ENCODE data around the gene ZNF583.

ZNF583 gene

DNA sequence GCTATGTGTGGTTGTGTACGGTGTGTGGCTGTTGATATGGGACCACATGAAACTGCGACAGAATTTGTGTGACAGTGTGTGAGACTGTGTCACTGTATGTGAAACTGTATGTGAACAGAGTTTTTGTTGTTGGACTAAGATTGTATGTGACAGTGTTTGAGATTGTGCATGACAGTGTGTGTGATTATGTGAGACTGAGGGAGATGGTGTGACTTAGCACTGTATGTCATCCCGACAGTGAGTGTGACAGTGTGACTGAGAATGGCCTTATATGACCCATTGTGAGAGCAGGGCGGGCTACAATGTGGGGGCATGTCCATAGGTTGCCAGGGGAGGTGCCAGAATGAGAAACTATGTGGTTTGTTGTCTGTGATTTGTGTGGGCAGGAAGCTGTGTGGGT, 930 bp downstream of the ZNF583 start:
- Histone ChIP-seq H3K9me3 (ENCODE audit: control insufficient read depth, insufficient read depth, low read depth, low read length) (no peaks in the 10 kb centered on the region), H3K4me1 (ENCODE audit: control insufficient read depth, insufficient read depth, low read length) (no peaks in the 10 kb centered on the region), H3K27ac (ENCODE audit: extremely low read depth, low read depth, low read length) (no peak overlapping the region), H3K4me3 (ENCODE audit: low read depth, low read length) (no peak overlapping the region), H3K36me3 (ENCODE audit: control insufficient read depth in 2 of 2, insufficient read depth in 1 of 2, low read length in 2 of 2) (peaks cover 36 to 38% of the 10 kb centered on the region in 2 experiments)
- peak; percentile 60; the same call in 1 of the 2 replicates for TF ChIP-seq EGR2 (tag by site-specific recombination; IDR thresholded peaks at IDR 0.05; ENCODE audit: low read depth)
- TF ChIP-seq, protein P1, sequence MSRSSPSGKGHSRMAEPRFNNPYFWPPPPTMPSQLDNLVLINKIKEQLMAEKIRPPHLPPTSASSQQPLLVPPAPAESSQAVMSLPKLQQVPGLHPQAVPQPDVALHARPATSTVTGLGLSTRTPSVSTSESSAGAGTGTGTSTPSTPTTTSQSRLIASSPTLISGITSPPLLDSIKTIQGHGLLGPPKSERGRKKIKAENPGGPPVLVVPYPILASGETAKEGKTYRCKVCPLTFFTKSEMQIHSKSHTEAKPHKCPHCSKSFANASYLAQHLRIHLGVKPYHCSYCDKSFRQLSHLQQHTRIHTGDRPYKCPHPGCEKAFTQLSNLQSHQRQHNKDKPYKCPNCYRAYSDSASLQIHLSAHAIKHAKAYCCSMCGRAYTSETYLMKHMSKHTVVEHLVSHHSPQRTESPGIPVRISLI (tag by site-specific recombination; IDR thresholded peaks at IDR 0.05) = no peak
- 0 out of 2 replicates have a peak, but pooled peaks have one; percentile 3 for TF ChIP-seq ZNF311 (tag by site-specific recombination; IDR thresholded peaks at IDR 0.05; ENCODE audit: borderline replicate concordance)
- TF ChIP-seq RBAK (tag by site-specific recombination; IDR thresholded peaks at IDR 0.05) = no peak
- 0 out of 2 replicates have a peak, but pooled peaks have one; percentile 70 for TF ChIP-seq HOXD13 (CRISPR knock-in tag; IDR thresholded peaks at IDR 0.05; ENCODE audit: borderline replicate concordance)
- no peak for TF ChIP-seq ZSCAN30 (tag by site-specific recombination; IDR thresholded peaks at IDR 0.05)
- TF ChIP-seq ZFHX2 (tag by site-specific recombination; conservative IDR thresholded peaks at IDR 0.05) = peak; percentile 47
- 0 out of 2 replicates have a peak, but pooled peaks have one; percentile 33 for TF ChIP-seq ZSCAN4 (tag by site-specific recombination; IDR thresholded peaks at IDR 0.05)
- ChIA-PET CTCF (no interaction called here), POLR2A (interaction anchor here (1.7 kb wide), 1 partner anchor 9 kb away, joined by 3 read pairs; no protein-coding TSS in a partner anchor)

DNA sequence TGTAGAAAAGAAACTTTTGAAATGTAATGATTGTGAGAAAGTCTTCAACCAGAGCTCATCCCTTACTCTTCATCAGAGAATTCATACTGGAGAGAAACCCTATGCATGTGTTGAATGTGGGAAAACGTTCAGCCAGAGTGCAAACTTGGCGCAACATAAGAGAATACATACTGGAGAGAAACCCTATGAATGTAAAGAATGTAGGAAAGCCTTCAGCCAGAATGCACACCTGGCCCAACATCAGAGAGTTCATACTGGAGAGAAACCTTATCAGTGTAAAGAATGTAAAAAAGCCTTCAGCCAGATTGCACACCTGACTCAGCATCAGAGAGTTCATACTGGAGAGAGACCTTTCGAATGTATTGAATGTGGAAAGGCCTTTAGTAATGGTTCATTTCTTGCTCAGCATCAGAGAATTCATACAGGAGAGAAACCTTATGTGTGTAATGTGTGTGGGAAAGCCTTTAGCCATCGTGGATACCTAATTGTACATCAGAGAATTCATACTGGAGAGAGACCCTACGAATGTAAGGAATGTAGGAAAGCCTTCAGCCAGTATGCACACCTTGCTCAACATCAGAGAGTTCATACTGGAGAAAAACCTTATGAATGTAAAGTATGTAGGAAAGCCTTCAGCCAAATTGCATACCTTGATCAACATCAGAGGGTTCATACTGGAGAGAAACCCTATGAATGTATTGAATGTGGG, 19.3 kb downstream of the ZNF583 start:
- Histone ChIP-seq H3K27ac (ENCODE audit: extremely low read depth, low read depth, low read length) (no peak overlapping the region), H3K9me3 (ENCODE audit: control insufficient read depth, insufficient read depth, low read depth, low read length) (peaks cover 2% of the 10 kb centered on the region), H3K4me1 (ENCODE audit: control insufficient read depth, insufficient read depth, low read length) (no peaks in the 10 kb centered on the region), H3K36me3 (ENCODE audit: control insufficient read depth in 2 of 2, insufficient read depth in 1 of 2, low read length in 2 of 2) (peaks cover 0 to 25% of the 10 kb centered on the region in 2 experiments; a peak in 1 of 3 replicates), H3K4me3 (ENCODE audit: low read depth, low read length) (no peak overlapping the region)
- TF ChIP-seq ZNF423 (tag by site-specific recombination; IDR thresholded peaks at IDR 0.05) (no peak), ZFP3 (tag by site-specific recombination; IDR thresholded peaks at IDR 0.05; ENCODE audit: low read depth) (no peak), SETDB1 (IDR thresholded peaks at IDR 0.05; ENCODE audit: insufficient read length, low read length) (peak; percentile 100), ZNF776 (tag by site-specific recombination; IDR thresholded peaks at IDR 0.05; ENCODE audit: borderline replicate concordance) (no peak), ZNF274 (IDR thresholded peaks at IDR 0.05; ENCODE audit: low read length) (peak; percentile 67), ZNF274 (tag by site-specific recombination; IDR thresholded peaks at IDR 0.05; ENCODE audit: borderline replicate concordance) (peak; percentile 72)
- CTCF ChIA-PET = no interaction called here
- POLR2A ChIA-PET = no interaction called here

DNA sequence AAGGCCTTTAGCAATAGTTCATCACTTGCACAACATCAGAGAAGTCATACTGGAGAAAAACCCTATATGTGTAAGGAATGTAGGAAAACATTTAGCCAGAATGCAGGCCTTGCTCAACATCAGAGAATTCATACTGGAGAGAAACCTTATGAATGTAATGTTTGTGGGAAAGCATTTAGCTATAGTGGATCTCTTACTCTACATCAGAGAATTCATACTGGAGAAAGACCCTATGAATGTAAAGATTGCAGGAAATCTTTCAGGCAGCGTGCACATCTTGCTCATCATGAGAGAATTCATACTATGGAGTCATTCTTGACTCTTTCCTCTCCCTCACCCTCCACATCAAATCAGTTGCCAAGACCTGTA, 19.8 kb downstream of the ZNF583 start:
- Histone ChIP-seq H3K4me1 (ENCODE audit: control insufficient read depth, insufficient read depth, low read length) (no peaks in the 10 kb centered on the region), H3K36me3 (ENCODE audit: control insufficient read depth in 2 of 2, insufficient read depth in 1 of 2, low read length in 2 of 2) (peaks cover 0 to 21% of the 10 kb centered on the region in 2 experiments; a peak in 1 of 3 replicates), H3K4me3 (ENCODE audit: low read depth, low read length) (no peak overlapping the region), H3K27ac (ENCODE audit: extremely low read depth, low read depth, low read length) (no peak overlapping the region), H3K9me3 (ENCODE audit: control insufficient read depth, insufficient read depth, low read depth, low read length) (no peaks in the 10 kb centered on the region; the same call in 1 of the 2 replicates)
- CTCF ChIA-PET = no interaction called here
- POLR2A ChIA-PET = no interaction called here
- TF ChIP-seq ZNF146 (tag by site-specific recombination; IDR thresholded peaks at IDR 0.05) = no peak
- peak; percentile 86; the same call in 1 of the 2 replicates for TF ChIP-seq TRIM28 (IDR thresholded peaks at IDR 0.05; ENCODE audit: borderline replicate concordance, low read length)
- no peak for TF ChIP-seq ZNF335 (tag by site-specific recombination; conservative IDR thresholded peaks at IDR 0.05)
- no peak for TF ChIP-seq HIC1 (tag by site-specific recombination; IDR thresholded peaks at IDR 0.05)
- no peak for TF ChIP-seq ZBTB8A (tag by site-specific recombination; IDR thresholded peaks at IDR 0.05)
- TF ChIP-seq ZIC2 (tag by site-specific recombination; IDR thresholded peaks at IDR 0.05) = no peak
- no peak for TF ChIP-seq OVOL3 (tag by site-specific recombination; IDR thresholded peaks at IDR 0.05)
- no peak for TF ChIP-seq IKZF3 (tag by site-specific recombination; IDR thresholded peaks at IDR 0.05)
- TF ChIP-seq ZNF274 (IDR thresholded peaks at IDR 0.05; ENCODE audit: low read length) = peak; percentile 90
- TF ChIP-seq ZNF274 (tag by site-specific recombination; IDR thresholded peaks at IDR 0.05; ENCODE audit: borderline replicate concordance) = peak; percentile 97
- TF ChIP-seq ZBTB20 (tag by site-specific recombination; IDR thresholded peaks at IDR 0.05) = no peak
- no peak for TF ChIP-seq ZNF704 (tag by site-specific recombination; IDR thresholded peaks at IDR 0.05)
- no peak for TF ChIP-seq ZBTB48 (tag by site-specific recombination; IDR thresholded peaks at IDR 0.05)

Measured in HEK293 (cell line).